Heart left ventricle (tissue), 16 donors: ENCODE results near the gene ANKRD44. TPM values are rescaled to one million over a fixed set of nuclear protein-coding genes. Genes with fewer than 3 reads are reported as not detected.

ENCODE experiments used
- ATAC-seq, 4 donors: fragments of 200-7000 bp; cut with Tn5 transposase; one replicate each; pipeline ENCODE4 v1.9.1; 2020 to 2022; ENCODE audit warnings: moderate library complexity in 4 of 4, mild to moderate bottlenecking in 3 of 4, moderate number of reproducible peaks in 1 of 4
- DNase-seq, 5 donors: peaks; one replicate each; pipeline ENCODE4 v3.0.0-alpha.2; 2020
- H3K27ac ChIP-seq, 12 donors: fragments of 200-600 bp; sonication (generic) in 4 of 12; one replicate each; pipeline versions ENCODE4 v1.5.0 to v1.8.0; 2016 to 2022; ENCODE audit warnings: mild to moderate bottlenecking in 2 of 12
- H3K27me3 ChIP-seq, 9 donors: fragments of 200-600 bp; sonication (generic) in 2 of 9; one replicate each; pipeline versions ENCODE4 v1.5.1 to v1.8.0; 2016 to 2022; ENCODE audit warnings: mild to moderate bottlenecking in 3 of 9
- H3K36me3 ChIP-seq, 9 donors: fragments of 200-600 bp; sonication (generic) in 2 of 9; one replicate each; pipeline versions ENCODE4 v1.5.0 to v1.8.0; 2018 to 2022; ENCODE audit warnings: mild to moderate bottlenecking in 2 of 9
- H3K4me1 ChIP-seq, 12 donors: fragments of 200-600 bp; sonication (generic) in 4 of 12; one replicate each; pipeline versions ENCODE4 v1.5.0 to v1.8.0; 2016 to 2022; ENCODE audit warnings: mild to moderate bottlenecking in 3 of 12
- H3K4me3 ChIP-seq, 12 donors: fragments of 200-600 bp; sonication (generic) in 4 of 12; one replicate each; pipeline versions ENCODE4 v1.5.0 to v1.8.0; 2017 to 2022; ENCODE audit warnings: mild to moderate bottlenecking in 9 of 12, moderate library complexity in 4 of 12
- H3K9me3 ChIP-seq, 12 donors: fragments of 200-600 bp; sonication (generic) in 4 of 12; one replicate each; pipeline versions ENCODE4 v1.5.0 to v1.8.0; 2016 to 2022; ENCODE audit warnings: mild to moderate bottlenecking in 1 of 12
- POLR2A ChIP-seq, 2 donors: fragments of 450-650 bp; IDR thresholded peaks; one replicate each; pipeline ENCODE4 v1.6.1; 2017; ENCODE audit warnings: antibody characterized with exemption in 2 of 2, mild to moderate bottlenecking in 2 of 2, moderate library complexity in 2 of 2
- WGBS, 4 donors: extraction: QIAGEN DNeasy Blood & Tissue Kit in 2 of 4; methylation state at CpG; one replicate each; pipeline versions ENCODE4 v1.1.5 to v1.1.7; 2013 to 2018; 5-methylcytosine and 5-hydroxymethylcytosine counted together
- intact Hi-C, 10 donors: fragments of 100-400 bp; cut with DNase I; formaldehyde crosslinking; loops; one replicate each; pipeline versions ENCODE4 v1.11.1 to v1.14.2; 2022
- polyA plus RNA-seq, 2 donors: library from polyadenylated mRNA; stranded (reverse); fragments of 200-250 nt; gene quantifications; one replicate each; pipeline ENCODE4 v1.2.3, GENCODE V29; 2013
- total RNA-seq, 9 donors: library from RNA; depleted of rRNA in 2 of 9; stranded (reverse); fragments of >200 nt in 2 of 9; fragmentation: NEBNext Ultra II Directional in 3 of 9; extraction: Animal tissue kit (Norgen Biotek cat#: 25700) in 3 of 9; gene quantifications; one replicate each; pipeline versions ENCODE4 v1.1.0 to v1.2.4, GENCODE V29; 2016 to 2023
- TF ChIP-seq, protein P1 (sequence below), 12 donors: fragments of 200-600 bp; sonication (generic) in 4 of 12; IDR thresholded peaks; one replicate each; pipeline versions ENCODE4 v1.5.0 to v1.8.0; 2018 to 2022; ENCODE audit warnings: antibody characterized with exemption in 12 of 12, mild to moderate bottlenecking in 5 of 12
- donor health status: ischemic (EF 13 %, LVEDD 7.1; RV severe dilation, severe dysfunction).
- donor health status: healthy with polysubstance abuse.
- donor health status: DM: no; HTN: yes; CAD: no.
- donor health status: DM: no; HTN: no; CAD: no.
- donor health status: ischemic (EF 25% LVEDD 6.9; RV normal size, moderate dysfunction).
- donor health status: ischemic (EF 25% LVEDD 5.7; RV mildly dilated, moderate dysfunction).
- donor health status: healthy.
- donor health status: DM: yes; HTN: yes; CAD: no.
- donor health status: ischemic (EF 35%, LVEDD 5.7; RV mildly dilated, moderate dysfunction).
- donor health status: nonischemic (EF 11% LVEDD 7.7; RV severe dilation, severe dysfunction).
- donor health status: DM: yes; HTN: yes; CAD: no.
- donor health status: PGD.
- donor health status: ischemic (EF 29% LVEDD 5.4; RV normal size, mild dysfunction).
- donor health status: nonischemic (EF 23%, LVEDD 6.1; RV moderate dilation, normal function).

The ANKRD44 gene
- total and polyA plus RNA-seq, 11 donors = 2.4 to 30.6 (median 8.4) TPM

DNA sequence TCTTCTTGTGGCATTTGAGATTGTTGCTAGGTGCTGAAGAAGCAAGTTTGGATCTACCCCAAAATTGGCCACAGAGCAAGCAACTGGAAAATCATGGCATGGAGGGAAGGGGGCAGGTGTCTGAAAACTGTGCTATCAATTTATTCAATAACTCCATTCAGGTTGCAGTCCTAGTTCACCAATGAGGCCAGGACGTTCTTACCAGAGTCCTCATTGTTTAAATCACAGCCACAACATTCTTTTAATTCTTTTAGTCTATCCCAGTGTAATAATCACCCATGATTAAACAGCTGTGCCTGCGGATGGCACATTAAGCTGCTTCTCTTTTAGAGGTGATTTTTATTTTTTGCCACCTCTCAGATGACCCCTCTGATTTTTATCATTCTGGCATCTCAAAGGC is 103.5 kb downstream of the ANKRD44 start:
- H3K9me3 ChIP-seq = no peaks in the 10 kb centered on the region
- intact Hi-C loops = no loop called here
- H3K27ac ChIP-seq = peak overlapping the region in 1 of 12 donors; percentile 78
- H3K4me1 ChIP-seq = peaks cover 0 to 97% (median 11%) of the 10 kb centered on the region in 12 donors
- WGBS, 4 donors = 68 to 79% (median 73%) methylated on average over 2 of the region's 2 CpGs
- TF ChIP-seq, protein P1, sequence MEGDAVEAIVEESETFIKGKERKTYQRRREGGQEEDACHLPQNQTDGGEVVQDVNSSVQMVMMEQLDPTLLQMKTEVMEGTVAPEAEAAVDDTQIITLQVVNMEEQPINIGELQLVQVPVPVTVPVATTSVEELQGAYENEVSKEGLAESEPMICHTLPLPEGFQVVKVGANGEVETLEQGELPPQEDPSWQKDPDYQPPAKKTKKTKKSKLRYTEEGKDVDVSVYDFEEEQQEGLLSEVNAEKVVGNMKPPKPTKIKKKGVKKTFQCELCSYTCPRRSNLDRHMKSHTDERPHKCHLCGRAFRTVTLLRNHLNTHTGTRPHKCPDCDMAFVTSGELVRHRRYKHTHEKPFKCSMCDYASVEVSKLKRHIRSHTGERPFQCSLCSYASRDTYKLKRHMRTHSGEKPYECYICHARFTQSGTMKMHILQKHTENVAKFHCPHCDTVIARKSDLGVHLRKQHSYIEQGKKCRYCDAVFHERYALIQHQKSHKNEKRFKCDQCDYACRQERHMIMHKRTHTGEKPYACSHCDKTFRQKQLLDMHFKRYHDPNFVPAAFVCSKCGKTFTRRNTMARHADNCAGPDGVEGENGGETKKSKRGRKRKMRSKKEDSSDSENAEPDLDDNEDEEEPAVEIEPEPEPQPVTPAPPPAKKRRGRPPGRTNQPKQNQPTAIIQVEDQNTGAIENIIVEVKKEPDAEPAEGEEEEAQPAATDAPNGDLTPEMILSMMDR (IDR thresholded peaks at IDR 0.05) = no peak
- no peak for TF ChIP-seq POLR2A (IDR thresholded peaks at IDR 0.05)
- no peak for DNase-seq
- ATAC-seq = no peak
- no peak overlapping the region for H3K4me3 ChIP-seq
- no peaks in the 10 kb centered on the region for H3K27me3 ChIP-seq
- no peaks in the 10 kb centered on the region for H3K36me3 ChIP-seq

DNA sequence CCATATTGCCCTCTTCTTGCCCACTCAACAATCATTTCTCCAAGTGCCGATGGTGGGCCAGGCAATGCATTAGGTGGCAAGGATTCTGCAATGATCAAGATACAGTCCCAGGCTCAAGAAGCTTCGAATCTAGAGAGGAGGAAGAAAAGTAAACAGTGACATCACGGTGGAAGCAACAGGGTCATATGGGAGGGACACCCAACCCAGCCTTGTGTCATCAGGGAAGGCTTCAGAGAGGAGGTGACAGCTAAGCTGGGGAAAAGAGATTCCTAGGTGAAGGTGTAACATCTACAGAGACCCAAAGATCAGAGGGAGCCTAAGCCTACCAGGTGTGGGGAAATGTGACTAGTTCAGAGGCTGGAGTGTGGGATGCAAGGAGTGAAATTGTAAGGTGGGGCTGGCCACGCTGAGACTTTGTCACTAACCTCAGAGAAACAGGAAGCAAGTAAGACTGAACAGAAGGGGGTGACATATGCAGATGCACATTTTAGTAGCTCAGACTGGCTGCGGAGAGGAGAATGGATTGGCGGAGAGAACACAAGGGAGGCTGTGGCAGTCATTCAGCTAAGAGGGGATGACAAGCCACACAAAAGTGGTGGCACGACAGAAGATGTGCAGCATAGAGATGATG is 104.9 kb downstream of the ANKRD44 start:
- no peak overlapping the region for H3K4me3 ChIP-seq
- no peaks in the 10 kb centered on the region for H3K36me3 ChIP-seq
- intact Hi-C loops = no loop called here
- H3K27ac ChIP-seq = peak overlapping the region in 1 of 12 donors; percentile 78
- 79 to 88% (median 87%) methylated on average over 7 of the region's 7 CpGs for WGBS, 4 donors
- TF ChIP-seq, protein P1 (IDR thresholded peaks at IDR 0.05) = no peak
- no peak for DNase-seq
- no peaks in the 10 kb centered on the region for H3K27me3 ChIP-seq
- no peaks in the 10 kb centered on the region for H3K9me3 ChIP-seq
- ATAC-seq = peak in 1 of 4 donors; percentile 63
- H3K4me1 ChIP-seq = peaks cover 0 to 97% (median 11%) of the 10 kb centered on the region in 12 donors

DNA sequence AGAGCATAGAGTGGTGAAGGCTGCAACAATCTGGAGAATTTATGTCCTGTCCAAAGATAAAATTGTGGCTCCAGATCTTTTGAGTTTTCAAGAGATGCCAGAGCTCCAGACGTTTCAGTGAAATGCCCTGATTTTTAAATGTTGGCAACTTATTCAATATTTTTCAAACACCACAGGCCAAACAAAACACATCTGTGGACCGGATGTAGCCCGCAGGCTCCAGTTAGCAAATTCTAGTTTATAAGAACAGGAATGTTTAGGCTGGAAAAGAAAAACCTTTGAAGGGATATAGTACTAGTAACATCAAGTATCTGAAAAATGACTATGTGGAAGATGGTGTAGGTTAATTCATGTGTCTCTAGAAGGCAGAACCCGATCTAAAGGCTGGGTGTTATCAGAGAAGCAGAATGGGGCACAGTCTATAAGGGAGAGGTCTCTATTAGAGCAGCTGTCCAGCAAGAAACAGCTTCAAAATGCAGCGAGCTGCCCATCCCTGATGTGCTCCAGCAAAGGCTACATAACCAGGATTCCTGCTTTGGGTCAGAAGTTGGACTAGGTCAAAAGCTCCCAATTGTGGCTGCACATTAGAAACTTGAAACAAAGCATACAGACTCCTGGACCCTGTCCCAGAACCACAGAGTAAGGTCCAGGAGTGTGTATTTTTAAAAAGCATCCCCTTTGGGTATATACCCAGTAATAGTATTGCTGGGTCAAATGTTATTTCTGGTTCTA is 105.9 kb downstream of the ANKRD44 start:
- Histone ChIP-seq H3K4me3 (no peak overlapping the region), H3K27ac (peak overlapping the region in 4 of 12 donors; percentile 6 to 78 (median 30)), H3K9me3 (no peaks in the 10 kb centered on the region)

DNA sequence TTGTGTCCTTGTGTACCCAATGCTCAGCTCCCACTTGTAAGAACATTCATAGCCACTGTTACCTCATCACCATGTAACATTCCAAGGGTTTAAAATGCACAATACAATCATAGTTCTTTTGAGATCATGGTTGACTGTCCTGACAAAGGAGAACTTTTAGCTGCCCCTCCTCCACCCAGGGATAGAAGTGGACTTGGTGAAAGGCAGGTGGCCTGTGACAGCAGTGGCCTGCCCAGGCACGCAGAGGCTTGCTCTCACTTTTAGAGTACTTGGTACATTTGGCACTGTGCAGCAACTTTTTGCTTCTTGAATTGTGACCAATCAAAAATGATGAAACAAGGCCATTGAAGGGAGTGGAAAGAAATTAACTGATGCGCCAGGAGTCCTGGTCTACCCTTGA is 108.7 kb downstream of the ANKRD44 start:
- Histone ChIP-seq H3K27ac (peak overlapping the region in 1 of 12 donors; percentile 33), H3K27me3 (no peaks in the 10 kb centered on the region), H3K9me3 (no peaks in the 10 kb centered on the region), H3K4me1 (peaks cover 0 to 92% (median 14%) of the 10 kb centered on the region in 12 donors), H3K36me3 (no peaks in the 10 kb centered on the region), H3K4me3 (no peak overlapping the region)
- no peak for DNase-seq
- no peak for ATAC-seq
- TF ChIP-seq, protein P1 (IDR thresholded peaks at IDR 0.05) = no peak
- TF ChIP-seq POLR2A (IDR thresholded peaks at IDR 0.05) = no peak
- intact Hi-C loops = no loop called here
- WGBS, 4 donors = 91 to 95% (median 92%) methylated on average over 2 of the region's 2 CpGs

More for the DNA sequence above, 105.9 kb downstream of the ANKRD44 start:
- intact Hi-C loops = no loop called here
- H3K4me1 ChIP-seq = peaks cover 0 to 97% (median 9%) of the 10 kb centered on the region in 12 donors
- H3K27me3 ChIP-seq = no peaks in the 10 kb centered on the region
- no peaks in the 10 kb centered on the region for H3K36me3 ChIP-seq
- 61 to 72% (median 64%) methylated on average over 5 of the region's 5 CpGs for WGBS, 4 donors
- DNase-seq (no peak), ATAC-seq (peak in 1 of 4 donors; percentile 36)
- TF ChIP-seq POLR2A (IDR thresholded peaks at IDR 0.05) = no peak
- TF ChIP-seq, protein P1 (IDR thresholded peaks at IDR 0.05) = no peak
